Measurements from ENCODE around the gene VWA7.
A peak's percentile ranks its signal among the peaks of the same experiment; 100 is the strongest.

VWA7 gene

DNA sequence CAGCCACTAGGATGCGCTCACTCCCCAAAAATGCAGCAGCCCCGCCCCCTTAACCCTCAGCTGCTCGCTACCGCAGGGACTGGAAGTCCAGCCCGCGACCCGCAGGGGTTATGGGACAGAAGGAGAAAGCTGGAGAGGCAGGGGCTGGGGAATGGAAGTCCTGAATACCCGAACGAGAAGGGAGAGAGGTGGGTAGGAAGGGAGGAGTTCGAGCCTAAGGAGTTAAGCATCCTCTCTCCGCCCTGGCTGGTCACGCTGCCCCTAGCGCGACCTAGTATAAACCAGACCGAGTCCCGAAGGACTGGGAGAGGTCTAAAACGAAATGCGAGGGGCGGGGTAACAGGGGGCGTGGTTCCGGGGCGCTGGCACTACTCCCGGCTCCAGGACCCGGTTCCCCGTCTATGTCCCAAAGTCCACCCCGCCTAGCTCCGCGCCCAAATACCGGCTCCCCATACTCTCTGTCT is 47.6 kb downstream of the VWA7 start:
- Mint-ChIP-seq H3K4me3 (peak overlapping the region; percentile 99), H3K27me3 (peaks cover 3% of the 10 kb centered on the region), H3K36me3 (ENCODE audit: low read depth) (peaks cover 100% of the 10 kb centered on the region), H3K4me1 (ENCODE audit: low read depth) (peaks cover 91% of the 10 kb centered on the region), H3K9me3 (no peaks in the 10 kb centered on the region), H3K27ac (peak overlapping the region; percentile 99)
- intact Hi-C loops (cut with micrococcal nuclease), result loop anchor here (1.0 to 5.0 kb wide), 3 partner anchors 26 to 103 kb away; partner anchors contain the start of gene ABHD16A

DNA sequence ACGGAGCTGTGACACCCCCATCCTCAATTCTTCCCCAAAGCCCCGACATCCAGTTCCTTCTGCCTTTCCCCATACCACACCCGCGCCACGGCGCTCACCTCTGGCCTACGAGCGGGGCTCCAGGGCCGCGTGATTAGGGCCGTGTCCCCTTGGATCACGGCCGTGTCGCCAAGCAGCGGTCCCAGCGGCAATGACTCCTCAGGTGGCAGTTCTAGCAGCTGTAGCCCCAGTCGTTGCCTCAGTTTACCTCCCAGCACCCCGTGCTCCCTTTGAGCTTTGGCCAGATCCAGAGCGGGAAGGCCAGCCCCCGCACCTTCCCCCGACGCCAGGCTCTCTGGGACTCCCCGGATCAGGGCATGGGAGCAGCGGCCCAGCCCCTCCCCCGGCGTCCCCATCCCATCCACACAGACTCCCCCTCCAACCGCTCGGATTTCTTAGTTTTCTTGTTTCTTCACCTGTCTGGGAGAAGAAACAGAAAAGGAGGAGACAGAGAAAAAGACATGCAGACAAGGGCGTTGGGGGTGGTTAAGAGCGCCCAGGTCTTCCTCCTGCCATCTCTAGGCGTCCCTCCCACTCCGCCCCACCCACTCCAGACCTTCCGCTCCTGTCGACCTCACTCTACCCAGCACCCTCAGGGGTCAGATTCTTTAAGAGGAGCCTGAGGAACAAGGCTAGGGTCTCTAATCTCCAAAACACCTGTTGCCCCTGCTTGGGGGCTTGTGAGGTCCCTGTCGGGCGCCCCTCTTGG is 48.2 kb downstream of the VWA7 start, which contains the start of gene DDAH2:
Gene DDAH2 (minus strand): TSS at position 533 of the 748 bp plus-strand sequence. CDS start 138 bp downstream, at position 395.
- Mint-ChIP-seq H3K9me3 (no peaks in the 10 kb centered on the region), H3K27me3 (peaks cover 6% of the 10 kb centered on the region), H3K4me3 (peak within 1 kb of the TSS; percentile 99), H3K4me1 (ENCODE audit: low read depth) (peaks cover 91% of the 10 kb centered on the region), H3K27ac (peak within 1 kb of the TSS; percentile 99), H3K36me3 (ENCODE audit: low read depth) (peaks cover 100% of the 10 kb centered on the region)
- intact Hi-C loops (cut with micrococcal nuclease), result loop anchor here (1.0 to 5.0 kb wide), 3 partner anchors 26 to 103 kb away; partner anchors contain the start of gene ABHD16A

DNA sequence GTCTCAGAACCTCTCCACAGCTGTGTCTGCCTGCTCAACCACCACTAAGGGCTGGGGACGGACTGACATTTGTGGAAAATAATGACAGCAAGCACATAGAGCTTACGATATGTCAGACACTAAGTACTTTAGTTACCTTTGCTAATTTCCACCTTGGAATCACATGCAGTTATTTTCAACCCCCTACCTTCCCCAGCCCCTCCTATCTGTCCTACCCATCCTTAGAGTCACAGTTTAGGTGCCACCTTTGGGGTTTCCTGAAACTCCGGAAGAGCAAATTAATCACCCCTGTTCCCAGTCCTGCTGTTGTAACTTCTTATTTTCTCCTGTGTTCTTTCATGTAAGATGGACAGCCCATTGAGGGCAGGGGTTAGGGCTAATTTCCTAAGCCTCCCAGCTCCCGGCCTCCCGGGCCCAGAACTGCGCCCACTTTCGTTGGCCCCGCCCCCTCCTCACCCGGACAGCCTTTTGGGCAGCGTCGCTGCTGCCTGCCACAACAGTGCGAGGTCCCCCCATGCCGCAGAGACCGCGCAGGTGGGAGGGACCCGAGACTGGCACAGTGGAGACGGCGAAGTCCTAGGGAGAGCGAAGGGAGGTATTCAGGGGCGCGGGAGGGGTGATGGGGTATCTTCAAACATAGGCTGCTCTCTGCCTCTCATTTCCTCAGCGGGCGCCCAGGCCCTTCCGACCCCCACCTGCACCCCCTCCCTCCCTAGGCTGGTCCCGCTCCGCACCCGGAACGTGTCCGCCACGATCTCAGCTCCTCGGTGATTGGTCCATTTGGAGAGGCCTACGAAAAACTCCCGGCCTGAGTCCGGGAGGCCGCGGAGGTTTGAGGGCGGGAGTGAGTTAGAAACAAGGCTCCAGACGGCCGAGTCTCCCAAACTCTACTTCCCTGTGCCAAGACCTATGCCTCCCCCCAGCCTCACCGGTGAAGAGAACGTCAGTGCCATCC is 49.1 kb downstream of the VWA7 start:
- H3K4me1 Mint-ChIP-seq (ENCODE audit: low read depth), result peaks cover 91% of the 10 kb centered on the region
- H3K9me3 Mint-ChIP-seq, result no peaks in the 10 kb centered on the region
- peaks cover 93% of the 10 kb centered on the region for H3K36me3 Mint-ChIP-seq (ENCODE audit: low read depth)
- intact Hi-C loops (cut with micrococcal nuclease), result loop anchor here (1.0 to 5.0 kb wide), 3 partner anchors 41 to 104 kb away; no protein-coding TSS in a partner anchor
- H3K4me3 Mint-ChIP-seq, result peak overlapping the region; percentile 99
- H3K27ac Mint-ChIP-seq, result peak overlapping the region; percentile 99
- peaks cover 14% of the 10 kb centered on the region for H3K27me3 Mint-ChIP-seq

DNA sequence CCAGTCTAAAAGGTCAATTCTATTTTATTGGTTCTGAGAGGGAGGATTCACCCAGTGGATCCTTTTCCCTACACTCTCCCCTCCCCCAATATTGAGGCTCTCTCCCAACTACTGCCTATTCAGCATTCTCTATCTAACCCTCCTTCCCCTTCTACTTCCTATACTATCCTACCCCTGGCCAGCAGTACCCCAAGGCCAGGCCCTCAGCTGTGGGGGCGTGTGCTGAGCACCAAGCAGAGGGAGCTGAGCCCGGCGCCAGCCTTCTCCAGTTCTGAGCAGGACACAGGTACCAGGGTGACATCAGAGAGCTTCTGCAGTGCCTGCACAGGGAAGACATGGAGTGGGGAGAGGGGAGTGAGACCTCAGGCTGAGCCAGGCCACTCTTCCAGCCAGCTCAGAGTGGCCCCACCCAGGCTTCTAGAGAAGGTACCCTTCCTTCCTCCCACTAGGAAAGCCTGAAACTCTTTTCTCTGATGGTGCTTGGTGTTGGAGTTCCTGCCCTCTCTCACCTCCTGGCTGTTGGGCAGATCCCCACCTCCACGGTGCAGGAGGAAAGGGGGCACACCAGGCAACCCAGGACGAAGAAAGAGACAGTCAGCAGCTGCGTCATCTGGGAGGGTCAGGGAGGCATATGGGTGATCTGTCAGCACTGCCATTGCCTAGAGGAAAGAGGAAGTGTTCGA is 50.0 kb downstream of the VWA7 start:
- intact Hi-C loops (cut with micrococcal nuclease), result loop anchor here (1.0 to 5.0 kb wide), 2 partner anchors 47 to 105 kb away; no protein-coding TSS in a partner anchor
- Mint-ChIP-seq H3K4me3 (peak overlapping the region; percentile 99), H3K4me1 (ENCODE audit: low read depth) (peaks cover 87% of the 10 kb centered on the region), H3K9me3 (no peaks in the 10 kb centered on the region), H3K27ac (peak overlapping the region; percentile 99), H3K36me3 (ENCODE audit: low read depth) (peaks cover 84% of the 10 kb centered on the region), H3K27me3 (peaks cover 14% of the 10 kb centered on the region)

DNA sequence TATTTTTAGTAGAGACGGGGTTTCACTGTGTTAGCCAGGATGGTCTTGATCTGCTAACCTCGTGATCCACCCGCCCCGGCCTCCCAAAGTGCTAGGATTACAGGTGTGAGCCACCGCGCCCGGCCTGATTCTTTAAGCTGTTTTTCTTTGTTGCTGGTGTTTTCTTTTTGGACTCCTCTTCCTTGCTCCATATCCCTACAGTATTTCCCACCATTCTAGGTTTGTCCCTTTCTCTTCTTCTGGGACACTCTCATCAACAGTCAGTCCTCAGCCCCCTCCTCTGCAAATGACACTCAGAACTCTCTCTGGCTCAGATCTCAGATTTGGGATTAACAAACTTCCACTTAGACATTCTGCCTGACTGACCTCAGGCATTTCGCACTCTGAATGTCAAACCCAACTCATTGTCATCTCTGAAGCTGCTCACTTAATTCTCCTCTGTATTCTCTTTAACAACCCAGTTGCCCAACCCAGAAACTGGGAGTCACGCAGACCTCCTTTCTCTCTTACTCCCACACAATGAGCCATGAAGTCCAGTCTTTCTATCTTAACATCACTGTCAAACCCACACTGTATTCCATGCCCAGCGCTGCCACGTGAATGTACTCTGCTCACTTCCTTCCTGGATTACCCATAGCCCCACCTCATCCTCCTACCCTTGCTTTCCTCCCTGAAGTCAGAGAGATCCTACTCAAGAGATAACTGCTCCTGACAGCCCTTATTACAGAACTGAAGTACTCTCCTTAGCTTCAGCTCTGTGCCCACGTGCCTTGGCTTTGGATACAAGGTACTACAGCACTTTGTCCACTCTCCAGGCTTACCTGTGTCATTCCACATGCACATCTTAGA is 51.4 kb downstream of the VWA7 start:
- peak overlapping the region; percentile 99 for H3K27ac Mint-ChIP-seq
- peak overlapping the region; percentile 99 for H3K4me3 Mint-ChIP-seq
- intact Hi-C loops (cut with micrococcal nuclease), result loop anchor here (5.0 kb wide), 1 partner anchor 107 kb away; no protein-coding TSS in a partner anchor
- H3K36me3 Mint-ChIP-seq (ENCODE audit: low read depth), result peaks cover 70% of the 10 kb centered on the region
- no peaks in the 10 kb centered on the region for H3K9me3 Mint-ChIP-seq
- peaks cover 80% of the 10 kb centered on the region for H3K4me1 Mint-ChIP-seq (ENCODE audit: low read depth)
- peaks cover 21% of the 10 kb centered on the region for H3K27me3 Mint-ChIP-seq

DNA sequence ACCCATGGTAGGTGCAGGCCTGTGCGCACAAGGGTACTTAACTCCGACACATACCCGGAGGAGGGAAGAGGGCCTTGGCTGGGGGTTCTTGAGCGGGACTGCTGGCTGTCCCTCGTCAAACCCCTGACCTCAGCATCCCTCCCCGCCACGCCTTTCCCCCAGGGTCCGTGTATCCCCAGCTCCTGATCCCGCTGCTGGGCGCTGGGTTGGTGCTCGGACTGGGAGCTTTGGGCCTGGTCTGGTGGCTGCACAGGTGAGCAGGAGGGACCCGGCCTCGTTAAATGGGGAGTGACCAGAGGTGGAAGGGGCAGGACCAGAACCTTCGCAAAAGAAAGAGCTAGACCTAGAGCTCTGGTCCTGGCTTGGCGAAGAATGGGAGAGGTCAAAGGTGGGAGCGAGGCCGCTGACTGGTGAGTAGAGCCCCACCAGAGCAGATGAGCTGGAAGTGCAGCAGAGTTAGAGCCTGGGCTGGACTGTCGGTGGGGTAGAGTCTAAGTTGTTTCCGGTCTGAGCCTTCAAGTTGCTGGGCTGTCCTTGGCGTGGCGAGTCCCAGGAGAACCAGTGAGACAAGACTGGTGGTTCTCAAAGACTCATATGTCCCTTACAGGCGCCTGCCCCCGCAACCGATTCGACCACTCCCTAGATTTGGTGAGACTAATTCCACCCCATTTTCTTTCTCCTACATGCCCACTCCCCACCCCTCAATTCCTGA is 53.0 kb downstream of the VWA7 start:
- Mint-ChIP-seq H3K4me1 (ENCODE audit: low read depth) (peaks cover 68% of the 10 kb centered on the region), H3K36me3 (ENCODE audit: low read depth) (peaks cover 54% of the 10 kb centered on the region), H3K4me3 (no peak overlapping the region), H3K27me3 (peaks cover 21% of the 10 kb centered on the region), H3K9me3 (no peaks in the 10 kb centered on the region), H3K27ac (peak overlapping the region; percentile 99)
- intact Hi-C loops (cut with micrococcal nuclease), result no loop called here

DNA sequence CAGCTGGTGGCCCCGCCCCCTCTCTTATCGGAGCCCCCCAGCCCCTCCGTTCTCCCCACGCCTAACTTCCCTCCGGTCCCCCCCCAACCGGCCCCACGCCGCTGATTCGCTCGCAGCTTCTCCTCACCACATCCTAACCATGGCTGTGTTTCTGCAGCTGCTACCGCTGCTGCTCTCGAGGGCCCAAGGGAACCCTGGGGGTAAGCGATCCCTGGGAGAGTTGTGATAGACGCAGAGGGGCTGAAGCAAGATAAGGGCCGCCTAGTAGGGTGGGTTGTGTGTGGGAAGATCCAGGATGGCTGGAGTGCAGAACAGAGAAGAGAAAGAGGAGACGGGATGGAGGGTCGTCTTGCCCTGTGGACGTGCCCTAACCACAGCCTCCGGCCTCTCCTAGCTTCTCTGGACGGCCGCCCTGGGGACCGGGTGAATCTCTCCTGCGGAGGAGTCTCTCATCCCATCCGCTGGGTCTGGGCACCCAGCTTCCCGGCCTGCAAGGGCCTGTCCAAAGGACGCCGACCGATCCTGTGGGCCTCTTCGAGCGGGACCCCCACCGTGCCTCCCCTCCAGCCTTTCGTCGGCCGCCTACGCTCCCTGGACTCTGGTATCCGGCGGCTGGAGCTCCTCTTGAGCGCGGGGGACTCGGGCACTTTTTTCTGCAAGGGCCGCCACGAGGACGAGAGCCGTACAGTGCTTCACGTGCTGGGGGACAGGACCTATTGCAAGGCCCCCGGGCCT is 53.7 kb downstream of the VWA7 start, which contains the start of gene MPIG6B:
Gene MPIG6B (plus strand): TSS at position 129 of the 735 bp plus-strand sequence. CDS start 11 bp downstream, at position 140.
- H3K4me3 Mint-ChIP-seq, result no peak within 1 kb of the TSS
- peaks cover 21% of the 10 kb centered on the region for H3K27me3 Mint-ChIP-seq
- peaks cover 47% of the 10 kb centered on the region for H3K36me3 Mint-ChIP-seq (ENCODE audit: low read depth)
- H3K27ac Mint-ChIP-seq, result peak within 1 kb of the TSS; percentile 99
- intact Hi-C loops (cut with micrococcal nuclease), result no loop called here
- peaks cover 61% of the 10 kb centered on the region for H3K4me1 Mint-ChIP-seq (ENCODE audit: low read depth)
- H3K9me3 Mint-ChIP-seq, result no peaks in the 10 kb centered on the region

DNA sequence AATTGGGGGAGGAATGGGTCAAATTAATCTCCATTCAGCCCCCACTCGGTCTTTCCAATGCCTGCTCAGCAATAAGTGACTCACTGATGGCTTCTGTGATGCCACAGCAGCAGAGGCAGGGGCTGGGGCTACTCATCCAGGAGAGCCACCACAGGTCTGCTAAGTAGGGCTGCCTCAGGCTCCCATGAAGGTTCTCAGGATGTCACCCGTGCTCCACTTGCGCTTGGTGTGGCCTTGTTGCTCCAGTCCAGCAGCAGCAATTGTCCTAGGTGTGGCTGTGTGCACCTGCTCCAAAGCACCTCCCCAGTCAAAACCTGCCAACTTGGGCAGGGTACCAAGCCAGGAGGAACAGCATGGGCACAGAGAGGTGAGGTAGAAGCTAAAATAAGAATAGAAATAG is 55.0 kb downstream of the VWA7 start:
- H3K4me1 Mint-ChIP-seq (ENCODE audit: low read depth), result peaks cover 48% of the 10 kb centered on the region
- intact Hi-C loops (cut with micrococcal nuclease), result no loop called here
- H3K9me3 Mint-ChIP-seq, result no peaks in the 10 kb centered on the region
- peaks cover 34% of the 10 kb centered on the region for H3K36me3 Mint-ChIP-seq (ENCODE audit: low read depth)
- H3K27ac Mint-ChIP-seq, result no peak overlapping the region
- peaks cover 21% of the 10 kb centered on the region for H3K27me3 Mint-ChIP-seq
- no peak overlapping the region for H3K4me3 Mint-ChIP-seq

DNA sequence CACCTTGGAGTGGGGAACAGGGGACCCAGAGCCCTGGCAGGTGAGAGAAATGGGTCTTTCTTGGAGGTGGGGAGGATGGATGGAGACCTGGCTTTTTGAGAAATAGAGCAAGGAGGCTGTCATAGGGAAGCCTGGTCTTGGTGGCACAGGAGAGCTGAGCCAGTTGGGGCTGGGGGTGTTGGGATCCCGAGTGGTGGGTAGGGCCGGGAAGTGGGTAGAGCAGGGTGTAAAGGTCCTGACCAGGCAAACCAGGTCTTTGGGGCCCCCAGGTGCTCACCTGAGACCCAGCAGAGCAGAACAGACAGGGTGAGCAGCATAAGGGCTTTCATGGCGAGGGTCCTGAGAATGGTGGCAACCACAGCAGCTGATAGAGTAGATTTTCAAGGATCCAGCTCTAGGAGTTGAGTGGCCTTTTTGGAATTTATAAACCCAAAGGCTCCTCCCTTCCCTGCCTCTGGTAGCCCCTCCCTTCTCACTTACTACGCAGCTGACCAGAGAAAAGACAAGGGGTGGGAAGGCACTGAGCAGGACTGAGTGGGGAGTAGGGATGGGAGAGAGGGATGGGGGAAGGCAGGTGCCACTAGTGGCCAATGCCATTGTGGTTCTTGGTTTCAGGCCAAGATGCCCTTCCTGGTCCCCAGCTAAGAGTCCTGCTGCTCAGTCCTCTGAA is 55.6 kb downstream of the VWA7 start, which contains the start of gene LY6G6C:
Gene LY6G6C (minus strand): TSS at position 396 of the 670 bp plus-strand sequence. CDS start 67 bp downstream, at position 329.
- Mint-ChIP-seq H3K9me3 (no peaks in the 10 kb centered on the region), H3K27ac (peak within 1 kb of the TSS; percentile 40), H3K27me3 (peaks cover 21% of the 10 kb centered on the region), H3K4me1 (ENCODE audit: low read depth) (peaks cover 42% of the 10 kb centered on the region), H3K4me3 (no peak within 1 kb of the TSS), H3K36me3 (ENCODE audit: low read depth) (peaks cover 27% of the 10 kb centered on the region)
- intact Hi-C loops (cut with micrococcal nuclease), result no loop called here

DNA sequence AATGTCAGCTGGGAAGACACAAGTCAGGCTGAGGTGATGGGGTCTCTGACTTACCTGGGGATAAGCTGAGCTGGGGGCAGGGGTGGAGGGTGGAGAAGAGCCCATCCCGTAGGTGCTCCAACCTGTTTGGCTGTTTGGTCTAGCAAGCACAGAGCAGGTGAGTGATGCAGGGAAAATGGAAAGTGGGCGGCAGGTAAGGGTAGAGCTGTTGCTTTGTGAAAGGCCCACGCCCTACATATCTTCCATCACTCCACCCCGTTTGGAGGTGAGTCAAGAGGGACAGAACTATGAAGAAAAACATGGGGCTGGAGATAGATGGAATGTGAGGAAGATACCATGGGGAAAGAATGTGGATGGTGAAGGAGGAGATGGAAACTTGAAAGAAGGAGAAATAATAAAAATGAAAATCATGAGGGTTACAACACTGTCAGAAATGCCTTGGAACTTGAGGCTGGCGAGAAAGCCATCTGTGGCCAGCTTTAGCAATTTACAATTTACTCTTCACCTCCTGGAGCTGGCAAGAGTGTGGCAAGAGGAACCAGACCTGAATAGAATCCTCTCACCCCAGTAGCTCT is 56.8 kb downstream of the VWA7 start:
- peaks cover 21% of the 10 kb centered on the region for H3K27me3 Mint-ChIP-seq
- intact Hi-C loops (cut with micrococcal nuclease), result no loop called here
- no peaks in the 10 kb centered on the region for H3K9me3 Mint-ChIP-seq
- H3K36me3 Mint-ChIP-seq (ENCODE audit: low read depth), result peaks cover 15% of the 10 kb centered on the region
- no peak overlapping the region for H3K27ac Mint-ChIP-seq
- no peak overlapping the region for H3K4me3 Mint-ChIP-seq
- peaks cover 30% of the 10 kb centered on the region for H3K4me1 Mint-ChIP-seq (ENCODE audit: low read depth)

DNA sequence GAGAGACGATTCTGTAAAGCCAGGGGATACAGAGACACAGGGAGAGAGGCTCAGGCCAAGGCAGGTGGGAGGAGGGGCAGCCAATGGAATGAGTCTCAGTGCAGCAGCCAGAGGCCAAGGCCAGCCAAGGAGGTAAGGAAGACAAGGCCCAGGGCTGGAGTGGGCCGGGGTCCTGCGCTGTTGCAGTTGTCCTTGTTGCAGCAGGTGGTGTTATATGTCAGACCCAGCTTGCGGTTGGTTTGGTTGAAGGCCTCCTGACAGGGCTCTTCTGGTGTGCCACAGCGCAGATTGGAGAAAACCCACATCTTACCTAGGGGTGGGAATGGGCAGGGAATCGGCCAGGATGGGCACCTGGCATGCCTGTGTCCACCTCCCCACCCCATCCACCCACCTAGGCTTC is 58.1 kb downstream of the VWA7 start:
- peaks cover 22% of the 10 kb centered on the region for H3K4me1 Mint-ChIP-seq (ENCODE audit: low read depth)
- H3K27ac Mint-ChIP-seq, result no peak overlapping the region
- H3K9me3 Mint-ChIP-seq, result no peaks in the 10 kb centered on the region
- no peak overlapping the region for H3K4me3 Mint-ChIP-seq
- intact Hi-C loops (cut with micrococcal nuclease), result no loop called here
- peaks cover 15% of the 10 kb centered on the region for H3K27me3 Mint-ChIP-seq
- H3K36me3 Mint-ChIP-seq (ENCODE audit: low read depth), result peaks cover 3% of the 10 kb centered on the region

Data from dendritic cell treated with granulocyte-macrophage colony-stimulating factor and Interleukin-4, amounts not matched to agents 40 ng/mL and 50 ng/mL, for 4 days (primary cell).